ENCODE measurements around the gene MOV10L1.
"Not testable (repeated sequence)": the region's sequence is repeated elsewhere in the genome, so short reads cannot be mapped to it uniquely, and the experiment has no call there.

MOV10L1 gene

GRCh38 chr22:50141462-50141861 is 51.7 kb downstream of the MOV10L1 start:
- no peak for DNase-seq

DNA sequence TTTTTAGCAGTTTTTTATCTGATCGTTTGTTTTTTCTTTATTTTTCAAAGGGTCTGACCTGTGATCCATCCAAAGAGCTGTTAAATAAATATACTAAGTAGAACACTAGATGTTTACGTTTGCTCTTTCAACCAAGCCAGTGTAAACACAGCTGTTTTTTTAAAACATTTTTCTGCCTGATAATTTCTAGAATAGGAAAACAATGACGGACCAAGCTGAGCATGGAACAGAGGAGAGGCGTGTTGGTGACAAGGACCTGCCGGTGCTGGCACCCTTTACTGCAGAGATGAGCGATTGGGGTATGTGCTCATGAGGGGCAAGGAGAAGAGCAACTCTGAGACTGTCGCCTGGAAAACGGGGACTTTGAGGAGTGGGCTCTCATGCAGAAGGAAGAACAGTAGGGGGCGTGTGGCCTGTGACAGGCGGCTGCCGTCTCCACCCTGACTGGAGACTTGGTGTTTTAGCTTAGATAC is 52.1 kb downstream of the MOV10L1 start:
- DNase-seq: no peak

- no peak for DNase-seq
Measured at GRCh38 chr22:50143096-50143495, 53.3 kb downstream of the MOV10L1 start.

- DNase-seq: no peak
Measured at GRCh38 chr22:50144005-50144614, 54.3 kb downstream of the MOV10L1 start.

DNA sequence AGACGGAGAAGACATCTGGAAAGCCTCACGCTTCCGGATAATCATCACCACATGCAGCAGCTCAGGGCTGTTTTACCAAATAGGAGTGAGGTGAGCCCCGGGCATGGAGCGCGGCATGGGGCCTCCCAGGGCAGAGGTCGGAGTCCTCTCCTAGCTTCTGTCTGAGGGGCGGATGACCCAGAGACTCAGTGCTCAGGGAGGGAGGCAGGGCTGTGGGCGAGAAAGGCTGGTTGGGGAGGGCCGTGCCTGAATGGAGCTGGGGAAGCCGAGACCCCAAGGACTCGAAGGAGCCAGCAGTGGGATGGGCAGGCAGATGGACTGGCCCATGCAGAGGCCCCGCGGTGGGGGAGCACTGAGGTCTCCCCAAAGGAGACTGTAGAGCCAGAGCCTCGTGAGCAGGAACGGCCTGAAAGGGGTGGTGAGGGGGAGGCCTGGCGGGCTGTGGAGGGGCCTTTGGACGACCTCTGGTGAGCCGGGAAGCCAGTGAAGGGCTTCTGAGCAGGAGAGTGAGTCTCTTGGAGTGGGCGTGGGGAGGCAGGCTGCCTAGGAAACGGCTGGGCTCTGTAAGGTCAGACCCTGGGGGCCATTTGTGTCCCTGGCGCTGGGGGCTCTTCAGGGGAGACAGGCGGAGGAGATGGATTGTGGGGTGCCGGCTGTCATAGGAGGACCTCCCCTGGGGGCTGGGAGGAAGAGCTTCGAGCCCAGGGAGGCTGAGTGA is 56.1 kb downstream of the MOV10L1 start:
- DNase-seq: no peak

- DNase-seq: no peak
Measured at GRCh38 chr22:50146439-50147238, 56.8 kb downstream of the MOV10L1 start.

- not testable (repeated sequence) for DNase-seq
Measured at GRCh38 chr22:50147258-50148165, 57.7 kb downstream of the MOV10L1 start.

- DNase-seq: no peak
Measured at GRCh38 chr22:50148166-50148500, 58.3 kb downstream of the MOV10L1 start.

- DNase-seq: peak; percentile 71
Measured at GRCh38 chr22:50148991-50149721, 59.4 kb downstream of the MOV10L1 start.

DNA sequence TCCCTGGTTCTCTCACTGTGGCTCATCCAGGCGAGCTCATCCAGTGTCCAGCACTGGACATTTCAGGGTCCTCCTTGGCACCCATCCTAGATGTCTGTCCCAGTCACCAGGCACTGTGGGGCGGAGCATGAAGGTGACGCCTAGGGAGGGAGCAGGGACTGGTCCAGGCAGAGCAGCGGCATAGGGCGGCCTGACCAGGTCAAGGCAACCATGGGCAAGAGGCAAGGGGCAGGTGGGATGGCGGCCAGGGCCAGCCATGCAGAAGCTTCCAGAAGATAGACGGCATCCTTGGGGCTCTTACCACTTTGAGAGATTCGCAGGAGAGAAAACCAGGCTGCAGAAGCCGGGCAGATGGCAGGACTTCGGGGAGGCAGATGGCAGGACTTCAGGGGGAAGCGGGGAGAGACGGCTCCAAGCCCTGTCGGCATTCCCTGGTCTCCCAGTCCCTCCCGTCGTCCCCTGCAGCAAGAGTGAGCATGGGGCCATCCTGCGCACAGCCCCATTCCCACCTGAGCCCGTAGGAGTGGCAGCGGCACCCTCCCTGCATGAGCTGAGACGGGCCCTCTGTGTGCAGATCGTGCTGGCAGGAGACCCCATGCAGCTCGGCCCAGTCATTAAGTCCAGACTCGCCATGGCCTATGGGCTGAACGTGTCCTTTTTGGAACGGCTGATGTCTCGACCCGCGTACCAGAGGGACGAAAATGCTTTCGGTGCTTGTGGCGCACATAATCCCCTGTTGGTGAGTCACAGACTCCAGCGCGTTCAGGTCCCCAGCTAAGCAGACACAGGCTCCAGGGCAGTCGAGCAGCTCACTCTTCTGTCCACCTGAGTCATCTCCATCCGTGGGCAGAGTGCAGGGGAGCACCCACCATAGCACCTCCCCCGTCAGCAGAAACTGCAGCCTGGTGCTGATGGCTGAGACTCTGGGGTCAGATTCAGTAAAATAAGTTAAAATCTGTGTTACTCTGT is 60.6 kb downstream of the MOV10L1 start:
- DNase-seq: no peak

DNA sequence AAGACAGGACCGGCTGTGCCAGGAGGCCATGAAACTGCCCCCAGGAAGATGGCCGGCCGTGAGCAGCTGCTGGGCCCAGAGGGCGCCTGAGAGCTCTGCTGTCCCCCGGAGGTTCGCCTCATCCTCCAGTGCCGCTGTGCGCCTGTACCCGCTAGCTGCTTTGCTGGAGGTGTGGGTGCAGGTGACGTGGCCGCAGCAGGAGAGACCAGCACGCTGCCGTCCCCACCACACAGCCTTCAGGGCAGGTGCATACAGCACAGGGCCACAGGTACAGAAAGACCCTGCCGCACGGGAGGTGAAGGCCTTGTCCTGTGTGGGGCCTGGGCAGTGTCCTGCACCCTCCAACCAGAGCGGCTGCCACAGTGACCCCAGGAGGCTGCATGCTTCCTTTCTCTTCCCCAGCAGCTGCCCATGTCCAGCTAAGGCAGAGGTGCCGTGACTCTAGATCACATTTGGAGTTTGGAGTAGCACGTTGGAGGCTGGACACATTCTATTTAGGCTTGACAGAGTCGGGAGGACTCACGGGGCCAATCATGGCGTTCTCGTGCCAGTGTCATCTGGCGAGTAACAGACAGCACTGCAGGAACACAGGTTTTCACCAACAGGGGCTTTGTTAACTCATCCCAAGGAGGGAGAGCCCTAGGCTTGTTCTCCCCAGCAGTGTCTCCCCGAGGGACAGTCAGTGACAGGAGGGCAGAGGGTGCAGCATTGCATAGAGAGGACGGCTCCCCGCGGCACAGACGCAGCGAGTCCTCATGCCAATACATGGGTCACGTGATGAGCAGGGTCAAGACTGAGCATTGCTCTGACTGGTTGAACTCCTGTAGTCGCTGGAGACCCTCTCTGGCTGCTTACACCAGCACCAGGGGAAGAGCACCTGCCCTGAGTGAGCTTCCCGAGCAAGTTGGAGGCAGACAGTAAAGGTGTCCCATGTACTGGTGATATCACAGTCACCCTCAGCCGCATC is 62.0 kb downstream of the MOV10L1 start:
- DNase-seq: no peak

DNA sequence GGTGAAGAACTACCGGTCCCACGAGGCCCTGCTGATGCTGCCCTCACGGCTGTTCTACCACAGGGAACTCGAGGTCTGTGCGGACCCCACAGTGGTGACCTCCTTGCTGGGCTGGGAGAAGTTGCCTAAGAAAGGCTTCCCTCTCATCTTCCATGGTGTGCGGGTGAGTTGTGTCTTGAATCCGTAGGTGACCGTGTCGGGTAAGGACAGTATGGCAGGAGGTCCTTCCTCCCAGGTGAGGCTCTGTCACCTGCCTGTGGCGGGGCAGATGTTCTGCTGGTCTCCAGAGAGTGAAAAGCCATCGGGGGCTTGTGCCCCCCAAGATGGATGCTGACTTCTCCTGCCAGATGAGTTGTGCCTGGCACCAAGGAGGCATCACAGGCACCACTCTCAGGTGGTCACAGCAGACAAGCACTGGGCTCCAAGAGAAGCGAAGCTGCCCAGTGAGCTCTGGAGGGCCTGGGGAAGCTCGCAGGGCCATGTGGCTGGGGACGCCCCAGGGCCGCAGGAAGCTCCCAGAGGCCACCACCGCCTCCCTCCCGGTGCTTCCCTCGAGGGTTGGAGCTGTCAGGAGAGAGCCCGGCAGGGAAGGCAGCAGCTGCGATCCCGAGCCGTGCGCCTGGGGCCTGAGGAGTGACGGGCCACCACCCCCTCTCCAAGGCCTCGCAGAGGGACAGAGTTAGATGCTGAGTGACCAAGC is 63.4 kb downstream of the MOV10L1 start:
- DNase-seq: no peak

DNA sequence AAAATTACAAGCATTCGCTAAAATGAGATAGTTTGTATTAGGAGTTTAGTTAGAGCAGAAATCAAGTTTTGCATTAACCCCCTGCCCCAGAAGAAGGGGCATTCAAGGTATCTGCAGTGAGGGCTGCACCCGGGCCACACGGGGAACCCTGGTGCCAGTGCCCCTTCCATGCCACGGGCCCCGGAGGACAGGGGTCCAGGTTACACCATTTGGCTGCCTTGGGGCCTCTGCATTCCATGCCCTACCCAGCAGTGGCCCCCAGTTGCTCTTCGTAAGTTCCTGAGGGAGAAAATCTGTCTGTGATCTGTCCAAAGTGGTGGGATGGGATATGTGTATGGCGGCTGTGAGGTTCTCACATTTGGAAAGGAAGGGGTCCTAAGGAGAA is 63.9 kb downstream of the MOV10L1 start:
- DNase-seq: no peak

GRCh38 chr22:50157709-50158375 is 68.0 kb downstream of the MOV10L1 start:
- no peak for DNase-seq

GRCh38 chr22:50160947-50161346 is 71.1 kb downstream of the MOV10L1 start:
- DNase-seq: no peak

DNA sequence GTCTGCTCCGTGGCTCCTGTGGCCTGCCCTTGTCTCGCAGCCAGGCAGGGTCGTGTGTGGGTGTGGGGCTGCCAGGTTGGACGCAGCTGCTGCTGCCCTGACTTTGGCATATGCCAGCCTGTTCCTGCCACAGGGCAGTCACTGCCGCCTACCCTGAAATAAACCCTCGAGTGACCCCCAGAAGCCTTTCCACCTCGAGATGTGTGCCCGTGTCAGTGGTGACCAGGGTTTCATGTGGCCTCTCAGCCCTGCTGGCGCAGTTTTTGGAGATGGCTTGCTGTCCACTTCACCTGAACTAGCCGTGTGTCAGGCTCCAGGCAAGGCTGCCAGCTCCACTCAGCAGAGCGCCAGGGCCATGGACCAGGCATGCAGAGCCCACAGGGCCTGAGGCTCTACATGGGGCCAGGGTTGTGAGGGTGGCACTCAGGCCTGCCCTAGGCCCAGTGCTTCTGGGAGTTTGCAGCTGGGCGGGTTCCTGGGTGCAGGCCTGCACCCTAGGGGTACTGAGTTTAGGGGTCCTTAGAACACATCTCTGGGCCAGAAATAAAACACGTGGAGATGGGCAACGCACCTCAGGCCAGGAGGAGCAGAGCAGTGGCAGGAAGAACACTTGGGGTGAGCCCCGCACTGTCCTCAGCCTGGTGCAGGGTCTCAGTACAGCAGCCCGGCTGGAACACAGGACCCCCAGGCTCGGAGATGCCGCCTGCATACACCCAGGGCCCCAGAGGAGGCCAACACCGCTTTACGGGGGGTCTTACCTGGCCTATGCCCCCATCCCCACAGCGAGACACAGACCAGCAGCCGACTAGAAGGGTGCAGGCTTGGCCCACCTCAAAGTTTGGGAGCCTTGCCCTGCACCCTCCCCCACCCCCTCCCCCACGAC is 71.9 kb downstream of the MOV10L1 start:
- DNase-seq: no peak

- no peak for DNase-seq
Measured at GRCh38 chr22:50162391-50162956, 72.7 kb downstream of the MOV10L1 start.

Data from CD4-positive, alpha-beta T cell treated with Interleukin-4 for 4 hours (primary cell).